DMS53 (cell line): ENCODE results near the gene OPN3.

Source experiments
- DNase-seq: peaks from one replicate; lab custom pipeline; 2025; lab: John Stamatoyannopoulos, UW

Gene OPN3

GRCh38 chr1:241615043-241615974 is 24.9 kb downstream of the OPN3 start:
- peak; percentile 96 for DNase-seq

GRCh38 chr1:241614572-241614971 is 25.6 kb downstream of the OPN3 start:
- DNase-seq, result no peak

- DNase-seq, result no peak
Observed at GRCh38 chr1:241614144-241614543, 26.0 kb downstream of the OPN3 start.

GRCh38 chr1:241612533-241613477 is 27.4 kb downstream of the OPN3 start:
- DNase-seq, result peak; percentile 9

GRCh38 chr1:241611736-241612135 is 28.4 kb downstream of the OPN3 start:
- peak; percentile 17 for DNase-seq

- DNase-seq, result peak; percentile 90
Observed at GRCh38 chr1:241611063-241611462, 29.1 kb downstream of the OPN3 start.

- DNase-seq, result peak; percentile 78
Observed at GRCh38 chr1:241610056-241610815, 29.9 kb downstream of the OPN3 start.

- no peak for DNase-seq
Observed at GRCh38 chr1:241608379-241609033, 31.7 kb downstream of the OPN3 start.

GRCh38 chr1:241607497-241607896 is 32.7 kb downstream of the OPN3 start:
- no peak for DNase-seq

GRCh38 chr1:241606544-241606943 is 33.6 kb downstream of the OPN3 start:
- DNase-seq, result no peak

- peak; percentile 24 for DNase-seq
Observed at GRCh38 chr1:241605146-241605805, 34.9 kb downstream of the OPN3 start.

- no peak for DNase-seq
Observed at GRCh38 chr1:241603731-241604245, 36.4 kb downstream of the OPN3 start.

- DNase-seq, result peak; percentile 15
Observed at GRCh38 chr1:241600496-241600901, 39.7 kb downstream of the OPN3 start.

GRCh38 chr1:241598249-241598648 is 41.9 kb downstream of the OPN3 start:
- no peak for DNase-seq

- DNase-seq, result no peak
Observed at GRCh38 chr1:241596633-241597032, 43.5 kb downstream of the OPN3 start.

GRCh38 chr1:241593186-241593585 is 47.0 kb downstream of the OPN3 start:
- no peak for DNase-seq

- no peak for DNase-seq
Observed at GRCh38 chr1:241592273-241592958, 47.8 kb downstream of the OPN3 start.

- DNase-seq, result no peak
Observed at GRCh38 chr1:241591736-241592135, 48.4 kb downstream of the OPN3 start.

- DNase-seq, result peak; percentile 14
Observed at GRCh38 chr1:241591317-241591716, 48.9 kb downstream of the OPN3 start.

GRCh38 chr1:241590719-241591118 is 49.5 kb downstream of the OPN3 start:
- DNase-seq, result peak; percentile 5
